ENCODE results near the gene MACC1. TPM values are rescaled to one million over a fixed set of nuclear protein-coding genes. Genes with fewer than 3 reads are reported as not detected.
A peak's percentile ranks its signal among the peaks of the same experiment; 100 is the strongest.

MACC1 gene
- total and polyA plus RNA-seq, 12 donors, result under 0.01 to 0.82 (median 0.20) TPM; not detected in 4

GRCh38 chr7:20241911-20242261 is 24.7 kb upstream of the MACC1 start:
- peaks cover 0 to 18% (median 0%) of the 10 kb centered on the region in 9 donors for H3K4me1 ChIP-seq
- ATAC-seq, result no peak
- no peaks in the 10 kb centered on the region for H3K36me3 ChIP-seq
- intact Hi-C loops (cut with DNase I), result no loop called here
- H3K9me3 ChIP-seq, result no peaks in the 10 kb centered on the region
- no peak for DNase-seq
- no peak for TF ChIP-seq CTCF (IDR thresholded peaks at IDR 0.05)
- no peak overlapping the region for H3K4me3 ChIP-seq
- no peak overlapping the region for H3K27ac ChIP-seq
- 87 to 90% methylated on average over 2 of the region's 2 CpGs for WGBS, 2 donors
- H3K27me3 ChIP-seq, result no peaks in the 10 kb centered on the region

- no peak for TF ChIP-seq CTCF (IDR thresholded peaks at IDR 0.05)
- WGBS, 2 donors, result 77 to 78% methylated on average over 3 of the region's 3 CpGs
- Histone ChIP-seq H3K9me3 (no peaks in the 10 kb centered on the region), H3K27me3 (no peaks in the 10 kb centered on the region), H3K27ac (peak overlapping the region in 1 of 10 donors; percentile 15), H3K4me1 (peaks cover 0 to 18% (median 0%) of the 10 kb centered on the region in 9 donors), H3K4me3 (no peak overlapping the region), H3K36me3 (no peaks in the 10 kb centered on the region)
- ATAC-seq (no peak), DNase-seq (no peak)
- intact Hi-C loops (cut with DNase I), result no loop called here
These were observed 24.2 kb upstream of the MACC1 start for GRCh38 chr7:20241194-20241910.

GRCh38 chr7:20240080-20240926 is 23.1 kb upstream of the MACC1 start:
- DNase-seq (no peak), ATAC-seq (no peak)
- peaks cover 0 to 18% (median 0%) of the 10 kb centered on the region in 9 donors for H3K4me1 ChIP-seq
- no peak overlapping the region for H3K4me3 ChIP-seq
- H3K9me3 ChIP-seq, result no peaks in the 10 kb centered on the region
- TF ChIP-seq CTCF (IDR thresholded peaks at IDR 0.05), result no peak
- no peaks in the 10 kb centered on the region for H3K36me3 ChIP-seq
- no peaks in the 10 kb centered on the region for H3K27me3 ChIP-seq
- intact Hi-C loops (cut with DNase I), result no loop called here
- peak overlapping the region in 1 of 10 donors; percentile 15 for H3K27ac ChIP-seq
- WGBS, 2 donors, result 88 to 89% methylated on average over 9 of the region's 9 CpGs

GRCh38 chr7:20238754-20239324 is 21.7 kb upstream of the MACC1 start:
- intact Hi-C loops (cut with DNase I), result no loop called here
- no peak for TF ChIP-seq CTCF (IDR thresholded peaks at IDR 0.05)
- 67% methylated on average over 7 of the region's 7 CpGs for WGBS, 2 donors

More at GRCh38 chr7:20238754-20239324, 21.7 kb upstream of the MACC1 start:
- H3K27ac ChIP-seq, result peak overlapping the region in 1 of 10 donors; percentile 26
- H3K4me1 ChIP-seq, result peaks cover 0 to 12% (median 0%) of the 10 kb centered on the region in 9 donors
- ATAC-seq (peak in 2 of 8 donors; percentile 44 to 71), DNase-seq (no peak)
- H3K27me3 ChIP-seq, result no peaks in the 10 kb centered on the region
- H3K9me3 ChIP-seq, result no peaks in the 10 kb centered on the region
- H3K36me3 ChIP-seq, result no peaks in the 10 kb centered on the region
- no peak overlapping the region for H3K4me3 ChIP-seq
